Measurements from ENCODE around the gene RIPK1. TPM values are rescaled to one million over a fixed set of nuclear protein-coding genes. Genes with fewer than 3 reads are reported as not detected.

The RIPK1 gene
- polyA plus RNA-seq, 1 of the 3 experiments (the other 2 are of a cell fraction), result 12.0 TPM

DNA sequence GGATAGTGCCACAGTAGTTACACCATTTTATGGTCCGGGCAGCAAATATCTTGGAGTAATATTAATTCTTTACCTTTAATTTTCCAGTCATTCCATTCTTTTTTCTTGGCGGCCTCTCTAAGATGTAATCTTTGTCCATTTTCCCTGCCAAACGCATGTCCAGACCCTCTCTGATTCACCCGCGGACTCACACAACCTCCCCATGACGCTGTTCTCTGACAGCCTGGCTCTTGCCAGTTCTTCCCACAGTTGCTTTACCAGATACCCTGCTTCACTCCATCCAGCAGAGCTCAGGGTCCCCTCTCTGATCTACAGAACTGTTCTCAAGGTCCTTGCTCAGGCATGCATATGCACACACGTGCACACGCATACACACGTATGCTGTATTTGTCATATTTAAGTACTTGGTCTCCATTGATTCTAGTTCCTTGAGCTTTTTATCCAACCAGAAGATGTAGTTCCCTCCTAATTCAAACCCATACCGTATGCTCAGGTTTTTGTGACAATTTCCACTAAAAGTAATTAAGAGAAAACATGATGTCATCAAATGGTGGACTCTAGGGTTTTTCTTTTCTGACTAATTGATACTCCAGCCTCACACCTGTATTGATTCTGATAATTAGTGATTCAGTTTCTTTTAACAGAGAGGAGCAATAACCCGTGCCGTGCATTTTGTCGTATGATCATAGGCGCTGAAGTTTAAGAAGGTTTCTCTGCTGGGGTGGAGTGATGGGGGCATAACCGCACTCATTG is 60.2 kb downstream of the RIPK1 start:
- no peak for DNase-seq

More for the DNA sequence above, 60.2 kb downstream of the RIPK1 start:
- H3K9me3 ChIP-seq, result no peaks in the 10 kb centered on the region
- no peak overlapping the region for H3K4me3 ChIP-seq (ENCODE audit: low read depth in 2 of 2, low read length in 1 of 2)
- H3K27ac ChIP-seq (ENCODE audit: low read depth in 2 of 2, low read length in 1 of 2), result no peak overlapping the region
- POLR2A ChIA-PET, result interaction anchor here (1.1 kb wide), 1 partner anchor 103 kb away, joined by 4 read pairs; no protein-coding TSS in a partner anchor
- H3K27me3 ChIP-seq (ENCODE audit: insufficient read depth), result no peaks in the 10 kb centered on the region
- 92% methylated on average over 15 of the region's 15 CpGs for WGBS (ENCODE audit: low lambda C conversion rate)
- no peak overlapping the region for H3K4me2 ChIP-seq
- CTCF ChIA-PET, result interaction anchor here (1.0 to 2.1 kb wide), 2 partner anchors 75 to 123 kb away, joined by 3 to 13 read pairs; no protein-coding TSS in a partner anchor
- no peaks in the 10 kb centered on the region for H3K9me2 ChIP-seq
- H3K4me1 ChIP-seq (ENCODE audit: control insufficient read depth in 1 of 2, insufficient read depth in 2 of 2, low read depth in 1 of 2, low read length in 1 of 2), result no peaks in the 10 kb centered on the region; a peak in 1 of 4 replicates
- peaks cover 20 to 21% of the 10 kb centered on the region in 2 experiments for H3K36me3 ChIP-seq (replicated peaks in 1 of 2; ENCODE audit: control insufficient read depth in 1 of 2, insufficient read depth in 2 of 2, low read length in 1 of 2)
- no peaks in the 10 kb centered on the region for H4K20me1 ChIP-seq (ENCODE audit: insufficient read depth)
- TF ChIP-seq SMC3 (IDR thresholded peaks at IDR 0.05; ENCODE audit: low read depth, low read length), result no peak
- no peak for TF ChIP-seq USF1 (IDR thresholded peaks at IDR 0.05; ENCODE audit: borderline replicate concordance, low read depth)
- TF ChIP-seq, protein P1, sequence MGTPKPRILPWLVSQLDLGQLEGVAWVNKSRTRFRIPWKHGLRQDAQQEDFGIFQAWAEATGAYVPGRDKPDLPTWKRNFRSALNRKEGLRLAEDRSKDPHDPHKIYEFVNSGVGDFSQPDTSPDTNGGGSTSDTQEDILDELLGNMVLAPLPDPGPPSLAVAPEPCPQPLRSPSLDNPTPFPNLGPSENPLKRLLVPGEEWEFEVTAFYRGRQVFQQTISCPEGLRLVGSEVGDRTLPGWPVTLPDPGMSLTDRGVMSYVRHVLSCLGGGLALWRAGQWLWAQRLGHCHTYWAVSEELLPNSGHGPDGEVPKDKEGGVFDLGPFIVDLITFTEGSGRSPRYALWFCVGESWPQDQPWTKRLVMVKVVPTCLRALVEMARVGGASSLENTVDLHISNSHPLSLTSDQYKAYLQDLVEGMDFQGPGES (IDR thresholded peaks at IDR 0.05; ENCODE audit: low read depth, low read length), result no peak
- TF ChIP-seq CHD2 (IDR thresholded peaks at IDR 0.05; ENCODE audit: low read length, partially characterized antibody), result no peak
- TF ChIP-seq MEF2A (IDR thresholded peaks at IDR 0.05; ENCODE audit: borderline replicate concordance, low read depth), result no peak
- TF ChIP-seq TCF12 (IDR thresholded peaks at IDR 0.05), result no peak
- no peak for TF ChIP-seq RAD21 (IDR thresholded peaks at IDR 0.05; ENCODE audit: low read length)
- TF ChIP-seq EP300 (IDR thresholded peaks at IDR 0.05; ENCODE audit: borderline replicate concordance in 1 of 2, low read depth in 1 of 2, low read length in 1 of 2), result no peak
- TF ChIP-seq TEAD4 (IDR thresholded peaks at IDR 0.05; ENCODE audit: borderline replicate concordance, insufficient read depth), result no peak
- TF ChIP-seq, protein P2, sequence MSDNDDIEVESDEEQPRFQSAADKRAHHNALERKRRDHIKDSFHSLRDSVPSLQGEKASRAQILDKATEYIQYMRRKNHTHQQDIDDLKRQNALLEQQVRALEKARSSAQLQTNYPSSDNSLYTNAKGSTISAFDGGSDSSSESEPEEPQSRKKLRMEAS (IDR thresholded peaks at IDR 0.05; ENCODE audit: low read depth), result no peak
- no peak for TF ChIP-seq EZH2phosphoT487 (IDR thresholded peaks at IDR 0.05; ENCODE audit: borderline replicate concordance, low read depth)
- no peak for TF ChIP-seq RCOR1 (IDR thresholded peaks at IDR 0.05; ENCODE audit: low read length)
- TF ChIP-seq JUND (IDR thresholded peaks at IDR 0.05), result no peak
- TF ChIP-seq SIN3A (IDR thresholded peaks at IDR 0.05; ENCODE audit: borderline replicate concordance, low read depth, low read length), result no peak
- TF ChIP-seq CTCF (IDR thresholded peaks at IDR 0.05), result no peak
- no peak for TF ChIP-seq FOXM1 (IDR thresholded peaks at IDR 0.05; ENCODE audit: low read depth)
- no peak for TF ChIP-seq TAF1 (IDR thresholded peaks at IDR 0.05; ENCODE audit: borderline replicate concordance, low read depth, low read length)
- TF ChIP-seq NFIC (IDR thresholded peaks at IDR 0.05; ENCODE audit: borderline replicate concordance), result no peak
- TF ChIP-seq, protein P3, sequence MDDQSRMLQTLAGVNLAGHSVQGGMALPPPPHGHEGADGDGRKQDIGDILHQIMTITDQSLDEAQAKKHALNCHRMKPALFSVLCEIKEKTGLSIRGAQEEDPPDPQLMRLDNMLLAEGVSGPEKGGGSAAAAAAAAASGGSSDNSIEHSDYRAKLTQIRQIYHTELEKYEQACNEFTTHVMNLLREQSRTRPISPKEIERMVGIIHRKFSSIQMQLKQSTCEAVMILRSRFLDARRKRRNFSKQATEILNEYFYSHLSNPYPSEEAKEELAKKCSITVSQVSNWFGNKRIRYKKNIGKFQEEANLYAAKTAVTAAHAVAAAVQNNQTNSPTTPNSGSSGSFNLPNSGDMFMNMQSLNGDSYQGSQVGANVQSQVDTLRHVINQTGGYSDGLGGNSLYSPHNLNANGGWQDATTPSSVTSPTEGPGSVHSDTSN (IDR thresholded peaks at IDR 0.05), result no peak
- TF ChIP-seq GATA2 (CRISPR knock-in tag; IDR thresholded peaks at IDR 0.05), result no peak
- no peak overlapping the region for H3K9ac ChIP-seq
- peaks cover 6% of the 10 kb centered on the region for H3F3A ChIP-seq (replicated peaks; ENCODE audit: insufficient read depth)
- H3K79me2 ChIP-seq (ENCODE audit: insufficient read depth), result no peaks in the 10 kb centered on the region; the same call in 1 of the 2 replicates
- no peak overlapping the region for H2AFZ ChIP-seq (ENCODE audit: low read depth)

Measured in SK-N-SH (cell line).